Mucosa of rectum (tissue), 2 donors: ENCODE data around the gene CEACAM6.
A peak's percentile ranks its signal among the peaks of the same experiment; 100 is the strongest.

Experiments used
- H3K27ac ChIP-seq, 2 donors: one replicate each; pipeline ENCODE4 v1.7.0; 2013; ENCODE audit warnings: inconsistent platforms in 2 of 2, low read depth in 2 of 2, low read length in 2 of 2
- H3K27me3 ChIP-seq, 2 donors: one replicate each; pipeline ENCODE4 v1.7.0; 2013; ENCODE audit warnings: low read length in 2 of 2; ENCODE audit not compliant: control insufficient read depth in 2 of 2, insufficient read depth in 2 of 2
- H3K36me3 ChIP-seq, 2 donors: one replicate each; pipeline ENCODE4 v1.7.0; 2013; ENCODE audit warnings: low read length in 2 of 2; ENCODE audit not compliant: control insufficient read depth in 2 of 2, insufficient read depth in 2 of 2
- H3K4me1 ChIP-seq, 2 donors: one replicate each; pipeline ENCODE4 v1.7.0; 2013; ENCODE audit warnings: low read length in 2 of 2, mild to moderate bottlenecking in 1 of 2; ENCODE audit not compliant: control insufficient read depth in 2 of 2, insufficient read depth in 2 of 2
- H3K4me3 ChIP-seq, 2 donors: one replicate each; pipeline ENCODE4 v1.7.0; 2013; ENCODE audit warnings: low read length in 2 of 2
- H3K9ac ChIP-seq, 2 donors: one replicate each; pipeline ENCODE4 v1.7.0; 2013; ENCODE audit warnings: low read length in 2 of 2, low read depth in 1 of 2, mild to moderate bottlenecking in 1 of 2
- H3K9me3 ChIP-seq, 2 donors: one replicate each; pipeline ENCODE4 v1.7.0; 2013; ENCODE audit warnings: low read length in 2 of 2; ENCODE audit not compliant: control insufficient read depth in 2 of 2
- donor health status: healthy.
- donor health status: Normal muscosa, but diverticular disease.

Gene CEACAM6

DNA sequence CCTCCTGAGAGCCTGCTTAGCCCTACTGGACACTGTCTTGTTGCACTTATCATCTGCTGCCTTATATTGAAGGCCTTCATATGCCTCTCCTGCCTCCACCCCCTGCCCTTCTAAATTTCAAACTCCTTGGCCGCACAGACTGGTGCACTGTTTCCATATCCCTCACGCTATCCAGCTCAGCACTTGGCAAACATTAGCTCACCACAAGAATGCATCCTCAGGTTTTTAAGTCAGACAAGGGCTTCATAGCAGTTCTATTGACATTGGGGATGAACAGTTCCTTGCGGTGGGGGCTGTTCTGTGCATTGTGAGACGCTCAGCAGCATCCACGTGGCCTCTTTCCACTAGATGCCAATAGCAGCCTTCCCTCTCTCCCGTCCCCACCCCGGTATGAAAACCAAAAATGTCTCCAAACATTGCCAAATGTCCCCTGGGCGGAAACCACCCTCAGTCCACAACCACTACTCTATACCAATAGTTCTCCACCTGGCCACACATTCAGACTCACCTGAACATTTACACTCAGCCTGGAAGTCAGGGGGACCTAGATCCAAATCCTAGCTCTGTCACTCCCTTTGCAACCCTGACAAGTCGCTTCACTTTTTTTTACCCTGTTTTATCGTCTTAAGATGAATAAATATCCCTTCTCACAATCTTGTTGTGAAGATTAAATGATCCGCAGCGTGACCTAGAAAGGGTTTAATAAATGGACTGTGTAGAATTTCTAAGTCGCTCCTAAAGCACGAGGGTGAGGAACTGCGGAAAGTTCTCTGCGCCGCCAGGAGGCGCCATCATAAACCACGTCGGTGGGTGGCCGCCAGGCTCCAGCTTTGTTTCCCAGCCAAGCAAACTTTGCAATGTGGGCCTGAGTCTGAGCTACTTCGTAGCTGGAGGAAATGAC is 37.4 kb downstream of the CEACAM6 start:
- Histone ChIP-seq H3K9ac (no peak overlapping the region), H3K4me3 (no peak overlapping the region), H3K36me3 (no peaks in the 10 kb centered on the region), H3K27ac (no peak overlapping the region), H3K4me1 (no peaks in the 10 kb centered on the region), H3K27me3 (peaks cover 3 to 6% of the 10 kb centered on the region in 2 donors), H3K9me3 (no peaks in the 10 kb centered on the region)

DNA sequence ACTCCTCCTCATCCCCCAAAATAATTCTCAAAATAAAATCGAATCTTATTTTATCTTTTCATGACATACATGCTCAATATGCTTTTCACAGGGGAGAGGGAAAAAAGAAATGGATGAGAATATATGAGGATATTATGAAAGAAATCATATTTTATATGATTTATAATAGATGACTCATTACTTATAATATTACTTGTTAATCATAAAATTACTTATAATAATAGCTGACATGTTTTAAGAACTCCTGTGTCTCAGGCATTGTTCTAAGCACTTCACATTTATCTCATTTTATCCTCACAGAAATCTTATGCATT is 38.0 kb downstream of the CEACAM6 start:
- H3K4me3 ChIP-seq, result no peak overlapping the region
- H3K27me3 ChIP-seq, result peaks cover 3 to 6% of the 10 kb centered on the region in 2 donors
- no peak overlapping the region for H3K9ac ChIP-seq
- no peaks in the 10 kb centered on the region for H3K9me3 ChIP-seq
- no peak overlapping the region for H3K27ac ChIP-seq
- no peaks in the 10 kb centered on the region for H3K36me3 ChIP-seq
- H3K4me1 ChIP-seq, result no peaks in the 10 kb centered on the region

DNA sequence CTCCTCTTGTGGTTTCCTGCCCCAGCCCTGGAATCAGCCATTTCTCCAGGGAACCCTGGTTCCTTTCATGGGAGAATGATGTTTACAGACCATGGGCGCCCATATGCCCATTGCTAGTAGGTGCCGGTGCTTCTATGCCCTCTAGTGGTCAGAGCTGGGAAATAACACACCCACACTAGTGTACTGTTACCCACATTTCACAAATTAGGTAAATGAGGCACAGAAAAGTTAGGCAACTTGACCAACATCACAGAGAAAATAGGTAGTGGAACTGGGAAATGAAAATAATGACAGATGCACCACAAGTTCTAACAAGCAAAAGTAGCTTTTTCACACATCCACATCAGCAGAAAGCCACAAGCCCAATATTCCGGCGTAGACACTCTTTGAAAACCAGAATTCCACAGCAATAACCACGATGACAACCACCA is 39.7 kb downstream of the CEACAM6 start:
- no peak overlapping the region for H3K9ac ChIP-seq
- H3K36me3 ChIP-seq, result no peaks in the 10 kb centered on the region
- no peak overlapping the region for H3K4me3 ChIP-seq
- peaks cover 3 to 6% of the 10 kb centered on the region in 2 donors for H3K27me3 ChIP-seq
- no peak overlapping the region for H3K27ac ChIP-seq
- H3K9me3 ChIP-seq, result no peaks in the 10 kb centered on the region
- H3K4me1 ChIP-seq, result peaks cover 3 to 4% of the 10 kb centered on the region in 2 donors

DNA sequence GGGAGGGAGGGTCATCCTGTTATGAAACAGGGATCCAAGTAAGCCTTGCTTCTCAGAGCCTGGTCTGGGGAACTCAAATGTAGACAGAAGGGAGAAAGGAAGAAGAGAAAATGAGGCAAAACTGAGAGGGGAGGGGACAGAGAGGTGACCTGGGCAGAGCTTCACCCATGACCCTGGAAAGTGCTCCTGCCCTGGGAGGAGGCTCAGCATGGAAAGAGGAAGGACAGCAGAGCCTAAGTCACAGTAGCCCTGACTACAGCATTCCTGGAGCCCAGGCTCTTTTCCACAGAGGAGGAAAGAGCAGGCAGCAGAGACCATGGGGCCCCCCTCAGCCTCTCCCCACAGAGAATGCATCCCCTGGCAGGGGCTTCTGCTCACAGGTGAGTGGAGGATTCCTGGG is 41.0 kb downstream of the CEACAM6 start, which contains the start of gene CEACAM3:
Gene CEACAM3, plus strand, starts transcription at position 226 of the 400 bp plus-strand sequence. Its CDS starts 91 bp downstream, at position 317.
- Histone ChIP-seq H3K27ac (no peak within 1 kb of the TSS), H3K36me3 (no peaks in the 10 kb centered on the region)

DNA sequence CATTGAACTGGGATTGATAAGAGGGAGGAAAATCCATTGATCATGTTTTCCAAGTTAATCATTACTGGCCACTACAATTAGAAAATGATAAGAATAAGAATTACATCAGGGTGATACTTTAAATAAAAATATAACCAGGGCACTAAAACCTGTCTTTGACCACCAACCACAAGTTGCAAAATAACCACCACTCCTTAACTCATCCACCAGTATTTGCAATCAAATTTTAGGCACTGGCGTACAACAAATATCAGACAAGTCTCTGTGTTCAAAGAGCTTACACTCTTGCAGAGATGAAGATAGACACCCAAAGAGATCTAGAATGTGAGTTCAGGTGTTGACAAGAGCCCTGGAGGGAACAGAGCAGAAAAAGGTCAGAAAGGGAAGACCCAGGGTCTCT is 41.6 kb downstream of the CEACAM6 start:
- Histone ChIP-seq H3K27me3 (peaks cover 3 to 6% of the 10 kb centered on the region in 2 donors), H3K9ac (no peak overlapping the region)

More for the DNA sequence above, 41.0 kb downstream of the CEACAM6 start, which contains the start of gene CEACAM3:
- no peak within 1 kb of the TSS for H3K9ac ChIP-seq
- H3K4me3 ChIP-seq, result no peak within 1 kb of the TSS
- H3K27me3 ChIP-seq, result peaks cover 3 to 6% of the 10 kb centered on the region in 2 donors
- no peaks in the 10 kb centered on the region for H3K9me3 ChIP-seq
- peaks cover 3 to 4% of the 10 kb centered on the region in 2 donors for H3K4me1 ChIP-seq

DNA sequence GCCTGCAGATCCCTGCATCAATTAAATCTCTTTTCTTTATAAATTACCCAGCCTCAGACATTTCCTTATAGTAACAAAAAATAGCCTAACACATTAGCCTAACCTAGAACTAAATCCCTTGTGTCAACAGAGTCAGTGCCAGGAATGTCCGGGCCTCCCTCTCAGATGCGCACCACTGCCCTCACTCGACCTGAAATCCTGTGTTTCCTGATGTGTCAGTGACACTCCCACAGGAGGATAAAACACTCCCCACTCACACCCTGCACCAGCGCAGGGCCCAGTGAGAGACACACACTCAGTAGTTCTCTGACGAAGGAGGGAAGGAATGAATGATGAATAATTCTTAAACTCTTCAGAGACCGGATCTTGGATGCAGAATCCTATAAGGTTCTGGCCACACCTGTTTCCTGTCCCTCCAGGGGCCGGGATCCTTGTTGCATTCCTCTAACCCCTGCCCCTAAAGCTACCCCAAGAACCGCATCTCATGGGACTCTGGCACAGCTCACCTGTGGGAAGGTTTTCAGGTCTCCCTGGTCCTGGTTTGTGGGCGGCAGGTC is 44.2 kb downstream of the CEACAM6 start:
- Histone ChIP-seq H3K9me3 (no peaks in the 10 kb centered on the region), H3K36me3 (no peaks in the 10 kb centered on the region), H3K9ac (peak overlapping the region in 1 of 2 donors; percentile 29), H3K4me1 (peaks cover 6 to 19% of the 10 kb centered on the region in 2 donors), H3K27ac (no peak overlapping the region), H3K4me3 (no peak overlapping the region), H3K27me3 (no peaks in the 10 kb centered on the region)

More for the DNA sequence above, 41.6 kb downstream of the CEACAM6 start:
- Histone ChIP-seq H3K4me3 (no peak overlapping the region), H3K27ac (no peak overlapping the region), H3K9me3 (no peaks in the 10 kb centered on the region), H3K4me1 (peaks cover 6 to 9% of the 10 kb centered on the region in 2 donors), H3K36me3 (no peaks in the 10 kb centered on the region)

DNA sequence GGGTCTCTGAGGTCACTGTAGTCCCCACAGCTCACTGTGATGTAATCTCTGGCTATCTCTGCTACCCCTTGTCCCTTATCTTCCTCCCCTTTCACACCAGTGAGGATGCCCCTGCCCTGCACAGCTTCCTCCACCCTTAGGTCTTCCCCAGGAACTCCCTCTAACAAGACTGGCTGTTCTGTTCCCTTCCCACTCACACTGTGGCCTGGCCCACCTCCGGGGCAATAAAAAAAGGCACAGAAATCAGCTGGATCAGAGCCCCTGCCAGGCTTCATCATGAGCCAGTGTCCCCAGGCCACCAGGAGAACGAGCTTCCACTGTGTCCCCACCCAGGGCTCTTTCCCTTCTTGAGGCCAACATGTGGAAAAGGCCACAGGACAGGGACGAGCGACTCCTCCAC is 45.7 kb downstream of the CEACAM6 start:
- Histone ChIP-seq H3K9ac (no peak overlapping the region), H3K27ac (peak overlapping the region in 1 of 2 donors; percentile 32), H3K4me1 (peaks cover 6 to 19% of the 10 kb centered on the region in 2 donors), H3K4me3 (no peak overlapping the region), H3K36me3 (no peaks in the 10 kb centered on the region), H3K27me3 (no peaks in the 10 kb centered on the region), H3K9me3 (no peaks in the 10 kb centered on the region)

DNA sequence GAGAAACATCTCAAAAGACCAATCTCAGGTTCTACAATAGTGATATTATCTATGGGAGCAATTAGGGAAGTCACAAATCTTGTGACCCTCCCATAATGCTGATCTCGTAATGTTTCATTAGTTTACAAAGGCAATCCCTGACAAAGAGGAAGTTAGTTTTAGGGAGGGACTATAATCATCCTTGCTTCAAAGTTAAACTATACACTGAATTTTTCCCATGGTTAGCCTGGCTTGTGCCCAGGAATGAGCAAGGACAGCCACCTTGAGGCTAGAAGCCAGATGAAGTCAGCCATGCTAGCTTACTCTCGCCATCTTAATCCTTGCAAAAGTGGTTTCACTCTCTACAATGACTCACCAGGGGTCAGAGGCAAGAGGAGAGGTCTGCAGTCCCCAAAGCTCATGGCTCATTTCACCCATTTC is 46.5 kb downstream of the CEACAM6 start:
- peak overlapping the region in 1 of 2 donors; percentile 41 for H3K27ac ChIP-seq

DNA sequence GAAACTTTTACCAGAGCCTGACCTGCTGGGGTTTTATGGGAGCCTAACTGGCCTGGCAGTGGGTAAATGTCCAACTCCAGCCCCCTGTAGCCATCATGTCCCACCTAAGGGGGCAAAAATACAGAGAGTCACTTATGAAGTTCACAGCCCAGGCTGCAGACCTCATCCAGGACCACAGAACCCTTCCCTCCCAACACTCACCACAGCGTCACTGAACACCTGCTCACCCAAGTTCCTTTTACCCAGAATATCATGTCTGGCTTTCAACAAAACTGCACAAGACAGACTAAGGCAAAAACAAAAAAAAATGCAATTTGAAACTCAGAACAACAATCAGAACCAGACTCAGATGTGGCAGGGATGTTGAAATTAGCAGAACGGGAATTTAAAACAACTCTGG is 47.4 kb downstream of the CEACAM6 start:
- H3K4me3 ChIP-seq, result no peak overlapping the region
- H3K27ac ChIP-seq, result no peak overlapping the region
- no peaks in the 10 kb centered on the region for H3K27me3 ChIP-seq
- no peaks in the 10 kb centered on the region for H3K36me3 ChIP-seq
- peaks cover 6 to 19% of the 10 kb centered on the region in 2 donors for H3K4me1 ChIP-seq
- H3K9me3 ChIP-seq, result no peaks in the 10 kb centered on the region
- H3K9ac ChIP-seq, result no peak overlapping the region

More for the DNA sequence above, 46.5 kb downstream of the CEACAM6 start:
- Histone ChIP-seq H3K4me1 (peaks cover 6 to 19% of the 10 kb centered on the region in 2 donors), H3K9me3 (no peaks in the 10 kb centered on the region), H3K27me3 (no peaks in the 10 kb centered on the region), H3K36me3 (no peaks in the 10 kb centered on the region), H3K4me3 (no peak overlapping the region), H3K9ac (no peak overlapping the region)

DNA sequence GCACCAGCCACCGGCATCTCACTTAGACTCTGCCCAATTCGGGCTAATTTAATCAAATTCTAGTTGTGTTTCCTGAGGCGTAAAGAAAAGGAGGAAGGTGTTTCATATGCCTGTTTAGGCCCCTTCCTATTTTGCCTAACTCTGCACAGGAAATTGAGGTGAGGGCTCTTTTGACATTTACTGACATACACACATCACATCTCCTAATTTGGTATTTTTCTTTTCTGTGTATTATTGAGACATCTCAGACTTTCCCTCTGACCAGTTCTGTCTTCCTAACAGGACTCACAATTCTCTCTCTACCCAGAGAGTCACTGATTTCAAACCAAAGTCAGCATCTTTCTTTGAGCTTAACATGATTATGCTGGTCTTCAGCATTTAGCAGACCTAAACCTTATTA is 49.0 kb downstream of the CEACAM6 start:
- no peak overlapping the region for H3K4me3 ChIP-seq
- H3K9ac ChIP-seq, result no peak overlapping the region
- H3K36me3 ChIP-seq, result no peaks in the 10 kb centered on the region
- no peaks in the 10 kb centered on the region for H3K27me3 ChIP-seq
- H3K9me3 ChIP-seq, result no peaks in the 10 kb centered on the region
- H3K4me1 ChIP-seq, result peaks cover 3 to 15% of the 10 kb centered on the region in 2 donors
- H3K27ac ChIP-seq, result no peak overlapping the region
